KG1 (cell line): Measurements from ENCODE around the gene ZNF423.

Experiments used
- DNase-seq: peaks from one replicate; lab custom pipeline; 2025; lab: John Stamatoyannopoulos, UW

The ZNF423 gene

GRCh38 chr16:49663081-49664065, 192.5 kb downstream of the ZNF423 start:
- no peak for DNase-seq

- no peak for DNase-seq
These were observed 193.3 kb downstream of the ZNF423 start for GRCh38 chr16:49662569-49662968.

- no peak for DNase-seq
These were observed 194.3 kb downstream of the ZNF423 start for GRCh38 chr16:49661465-49662187.

- no peak for DNase-seq
These were observed 195.3 kb downstream of the ZNF423 start for GRCh38 chr16:49660626-49661025.

GRCh38 chr16:49659356-49659755, 196.6 kb downstream of the ZNF423 start:
- no peak for DNase-seq

- DNase-seq = no peak
These were observed 197.4 kb downstream of the ZNF423 start for GRCh38 chr16:49658531-49658930.

GRCh38 chr16:49657736-49658465, 198.0 kb downstream of the ZNF423 start:
- DNase-seq = no peak

GRCh38 chr16:49654425-49654824, 201.5 kb downstream of the ZNF423 start:
- no peak for DNase-seq

GRCh38 chr16:49653577-49653976, 202.3 kb downstream of the ZNF423 start:
- DNase-seq = no peak

GRCh38 chr16:49653173-49653570, 202.7 kb downstream of the ZNF423 start:
- DNase-seq = no peak

GRCh38 chr16:49652456-49653172, 203.3 kb downstream of the ZNF423 start:
- DNase-seq = no peak

GRCh38 chr16:49651996-49652395, 203.9 kb downstream of the ZNF423 start:
- no peak for DNase-seq

GRCh38 chr16:49651226-49651625, 204.7 kb downstream of the ZNF423 start:
- DNase-seq = no peak

GRCh38 chr16:49650603-49651002, 205.3 kb downstream of the ZNF423 start:
- no peak for DNase-seq

- no peak for DNase-seq
These were observed 206.7 kb downstream of the ZNF423 start for GRCh38 chr16:49649013-49649765.

- DNase-seq = no peak
These were observed 208.2 kb downstream of the ZNF423 start for GRCh38 chr16:49647673-49648072.

GRCh38 chr16:49645263-49645662, 210.6 kb downstream of the ZNF423 start:
- DNase-seq = no peak

GRCh38 chr16:49644145-49644463, 211.8 kb downstream of the ZNF423 start:
- no peak for DNase-seq

- DNase-seq = no peak
These were observed 212.3 kb downstream of the ZNF423 start for GRCh38 chr16:49643429-49644144.

- DNase-seq = no peak
These were observed 214.7 kb downstream of the ZNF423 start for GRCh38 chr16:49641250-49641649.
